SKM-1 treated with dmso at 0.1 percent for 144 hours (cell line): ENCODE data around the gene NDUFS6.
A peak's percentile ranks its signal among the peaks of the same experiment; 100 is the strongest.
"Not testable (repeated sequence)": the region's sequence is repeated elsewhere in the genome, so short reads cannot be mapped to it uniquely, and the experiment has no call there.

Experiments
- DNase-seq: peaks from one replicate; lab custom pipeline; 2025; ENCODE audit not compliant: unreplicated experiment; lab: John Stamatoyannopoulos, UW

NDUFS6 gene

GRCh38 chr5:1796371-1797102, 4.7 kb upstream of the NDUFS6 start:
- DNase-seq = no peak

GRCh38 chr5:1797103-1797800, 4.0 kb upstream of the NDUFS6 start:
- DNase-seq = no peak

- DNase-seq = no peak
Observed at GRCh38 chr5:1797855-1798254, 3.4 kb upstream of the NDUFS6 start.

GRCh38 chr5:1798589-1798988, 2.6 kb upstream of the NDUFS6 start:
- DNase-seq = not testable (repeated sequence)

GRCh38 chr5:1799110-1799601, 2.1 kb upstream of the NDUFS6 start:
- peak; percentile 8 for DNase-seq

- DNase-seq = peak; percentile 76
Observed at GRCh38 chr5:1799602-1800471, 1.4 kb upstream of the NDUFS6 start, which contains the start of gene MRPL36. MRPL36 (minus strand) TSS chr5:1799837; CDS start chr5:1798935, 902 bp downstream.

- DNase-seq = peak; percentile 9
Observed at GRCh38 chr5:1800472-1801221, 560 bp upstream of the NDUFS6 start.

GRCh38 chr5:1801967-1802295, 724 bp downstream of the NDUFS6 start:
- DNase-seq = no peak

GRCh38 chr5:1803192-1803591, 2.0 kb downstream of the NDUFS6 start:
- DNase-seq = no peak

GRCh38 chr5:1804001-1804690, 2.9 kb downstream of the NDUFS6 start:
- no peak for DNase-seq

- no peak for DNase-seq
Observed at GRCh38 chr5:1805326-1805725, 4.1 kb downstream of the NDUFS6 start.

GRCh38 chr5:1805736-1806135, 4.5 kb downstream of the NDUFS6 start:
- no peak for DNase-seq

GRCh38 chr5:1806199-1806598, 5.0 kb downstream of the NDUFS6 start:
- DNase-seq = no peak

GRCh38 chr5:1806974-1807373, 5.8 kb downstream of the NDUFS6 start:
- DNase-seq = no peak

- DNase-seq = no peak
Observed at GRCh38 chr5:1807451-1808185, 6.4 kb downstream of the NDUFS6 start.

GRCh38 chr5:1808439-1808838, 7.2 kb downstream of the NDUFS6 start:
- no peak for DNase-seq

GRCh38 chr5:1809416-1810035, 8.3 kb downstream of the NDUFS6 start:
- no peak for DNase-seq

GRCh38 chr5:1810581-1811101, 9.4 kb downstream of the NDUFS6 start:
- no peak for DNase-seq
